A549 (cell line): ENCODE results near the gene MAD1L1. TPM values are rescaled to one million over a fixed set of nuclear protein-coding genes. Genes with fewer than 3 reads are reported as not detected.

Experiments used
- ATAC-seq, 2 experiments: fragments of 200-7000 bp in 1 of 2; fragments of >200 bp in 1 of 2; cut with Nextera tagmentation in 1 of 2; cut with Tn5 transposase in 1 of 2; 3 replicates each; pipeline versions ENCODE4 v1.8.0 to v1.9.1; 2018 to 2020; ENCODE audit warnings: mild to moderate bottlenecking in 1 of 2, moderate library complexity in 1 of 2
- CTCF ChIA-PET: fragments of 300-600 bp; sonication (Branson Sonifier 250); formaldehyde crosslinking; extraction: SDS; loops from one replicate; lab custom pipeline; 2021; ENCODE audit warnings: antibody characterized with exemption, inconsistent platforms; lab: Yijun Ruan, JAX
- POLR2A ChIA-PET: fragments of 350-600 bp; formaldehyde crosslinking; extraction: SDS; loops from one replicate; lab custom pipeline; 2021; ENCODE audit warnings: antibody characterized with exemption, inconsistent platforms; lab: Yijun Ruan, JAX
- DNase-seq, 2 experiments: peaks; one replicate each; pipeline versions ENCODE4 v3.0.0 to v3.0.0-alpha.2; 2011 to 2016; ENCODE audit warnings: low read depth in 1 of 2, low spot score in 1 of 2
- FAIRE-seq: peaks from 2 replicates; lab custom pipeline; 2011; peaks lifted over from hg19 to GRCh38; lab: Jason Lieb, UNC
- H3K27ac ChIP-seq, 2 experiments: fragments of >200 bp; sonication (Bioruptor Twin); formaldehyde crosslinking; 3 replicates each; pipeline ENCODE4 v1.5.1; 2016 to 2017
- H3K4me1 ChIP-seq: fragments of >200 bp; sonication (Bioruptor Twin); formaldehyde crosslinking; 3 replicates; pipeline ENCODE4 v1.6.1; 2016
- H3K4me2 ChIP-seq: fragments of >200 bp; sonication (Bioruptor Twin); formaldehyde crosslinking; 3 replicates; pipeline ENCODE4 v1.6.1; 2016
- H3K4me3 ChIP-seq: fragments of >200 bp; sonication (Bioruptor Twin); formaldehyde crosslinking; 3 replicates; pipeline ENCODE4 v1.5.1; 2016
- H3K9me3 ChIP-seq: fragments of >200 bp; sonication (Bioruptor Twin); formaldehyde crosslinking; 3 replicates; pipeline ENCODE4 v1.6.1; 2016
- BHLHE40 ChIP-seq: IDR thresholded peaks from 2 replicates; pipeline ENCODE4 v1.6.1; 2012; ENCODE audit warnings: low read depth, low read length, inconsistent platforms
- CTCF ChIP-seq: fragments of >200 bp; sonication (Bioruptor Twin); formaldehyde crosslinking; IDR thresholded peaks from 3 replicates; pipeline ENCODE4 v1.5.1; 2016
- EP300 ChIP-seq, 2 experiments: fragments of >200 bp; sonication (Bioruptor Twin); formaldehyde crosslinking; IDR thresholded peaks; 2 replicates in 1 of 2; 3 replicates in 1 of 2; pipeline ENCODE4 v1.6.1; 2016 to 2017
- FOSB ChIP-seq: fragments of 250-450 bp; sonication (Bioruptor Pico); IDR thresholded peaks from 2 replicates; pipeline ENCODE4 v1.5.0; 2020; ENCODE audit warnings: mild to moderate bottlenecking, moderate library complexity
- GATA3 ChIP-seq: IDR thresholded peaks from 2 replicates; pipeline ENCODE4 v1.6.1; 2012; ENCODE audit warnings: borderline replicate concordance
- HDAC2 ChIP-seq: fragments of 200-600 bp; sonication (generic); IDR thresholded peaks from 2 replicates; pipeline ENCODE4 v1.6.1; 2016
- HES2 ChIP-seq: fragments of >200 bp; sonication (Bioruptor Twin); formaldehyde crosslinking; IDR thresholded peaks from 2 replicates; pipeline ENCODE4 v1.6.1; 2016
- HEYL ChIP-seq: fragments of 250-450 bp; sonication (Bioruptor Pico); IDR thresholded peaks from 2 replicates; pipeline ENCODE4 v1.8.0; 2021; ENCODE audit warnings: mild to moderate bottlenecking, moderate library complexity
- HOXB13 ChIP-seq: fragments of 250-450 bp; sonication (Bioruptor Pico); IDR thresholded peaks from 2 replicates; pipeline ENCODE4 v1.5.0; 2020; ENCODE audit warnings: low read depth, mild to moderate bottlenecking, moderate library complexity
- MAFK ChIP-seq: fragments of 450-650 bp; IDR thresholded peaks from 2 replicates; pipeline ENCODE4 v1.6.1; 2014; ENCODE audit not compliant: partially characterized antibody
- MAX ChIP-seq: IDR thresholded peaks from 2 replicates; pipeline ENCODE4 v1.6.1; 2012
- MAZ ChIP-seq: fragments of 150-350 bp; IDR thresholded peaks from 2 replicates; pipeline ENCODE4 v1.6.1; 2014; ENCODE audit warnings: antibody characterized with exemption, low read depth, low read length, borderline replicate concordance
- MYC ChIP-seq: IDR thresholded peaks from 2 replicates; pipeline ENCODE4 v1.6.1; 2012; ENCODE audit warnings: mild to moderate bottlenecking, inconsistent platforms, low read length, improper control_type of control experiment, borderline replicate concordance
- NPAS2 ChIP-seq: fragments of 250-450 bp; sonication (Bioruptor Pico); IDR thresholded peaks from 2 replicates; pipeline ENCODE4 v1.8.0; 2022; ENCODE audit warnings: mild to moderate bottlenecking, moderate library complexity, borderline replicate concordance
- RAD21 ChIP-seq, 2 experiments: fragments of >200 bp in 1 of 2; sonication (Bioruptor Twin) in 1 of 2; formaldehyde crosslinking in 1 of 2; IDR thresholded peaks in 1 of 2; conservative IDR thresholded peaks in 1 of 2; 2 replicates in 1 of 2; 3 replicates in 1 of 2; pipeline ENCODE4 v1.6.1; 2012 to 2018; ENCODE audit warnings: inconsistent platforms in 1 of 2
- RARB ChIP-seq: fragments of 250-450 bp; sonication (Bioruptor Pico); IDR thresholded peaks from 2 replicates; pipeline ENCODE4 v1.8.0; 2021; ENCODE audit warnings: mild to moderate bottlenecking, moderate library complexity
- SMC3 ChIP-seq: fragments of >200 bp; sonication (Bioruptor Twin); formaldehyde crosslinking; IDR thresholded peaks from 3 replicates; pipeline ENCODE4 v1.6.1; 2018; ENCODE audit warnings: inconsistent platforms
- SREBF2 ChIP-seq: fragments of 450-650 bp; IDR thresholded peaks from 2 replicates; pipeline ENCODE4 v1.6.1; 2014; ENCODE audit warnings: mild to moderate bottlenecking, moderate library complexity
- TFCP2L1 ChIP-seq: fragments of 250-450 bp; sonication (Bioruptor Pico); IDR thresholded peaks from 2 replicates; pipeline ENCODE4 v1.5.0; 2021; ENCODE audit warnings: mild to moderate bottlenecking
- ZFP36 ChIP-seq: fragments of 450-650 bp; IDR thresholded peaks from 2 replicates; pipeline ENCODE4 v1.6.1; 2014; ENCODE audit warnings: borderline replicate concordance; ENCODE audit not compliant: partially characterized antibody
- ZNF302 ChIP-seq: fragments of 250-450 bp; sonication (Bioruptor Pico); IDR thresholded peaks from 2 replicates; pipeline ENCODE4 v1.9.0; 2021; ENCODE audit warnings: inconsistent platforms, mild to moderate bottlenecking, moderate library complexity
- WGBS: methylation state at CpG from one replicate; pipeline ENCODE4 v1.1.6; 2017; ENCODE audit errors: missing lambda C conversion rate; 5-methylcytosine and 5-hydroxymethylcytosine counted together
- polyA plus RNA-seq, 4 experiments: library from polyadenylated mRNA; depleted of rRNA in 3 of 4; stranded (reverse); fragments of >200 nt; fragmentation: RNase III in 1 of 4; extraction: RNeasy Plus Mini Kit Qiagen cat#74134 plus additional on column Dnase treatment in 1 of 4; gene quantifications; 2 replicates in 3 of 4; 3 replicates in 1 of 4; pipeline ENCODE4 v1.2.3, GENCODE V29; 2011 to 2017

MAD1L1 gene
- polyA plus RNA-seq, 2 of the 4 experiments (the other 2 are of a cell fraction), result 13.6 to 16.6 TPM

GRCh38 chr7:1812509-1813393 lies 420.0 kb downstream of the MAD1L1 start:
- Histone ChIP-seq H3K4me2 (no peak overlapping the region), H3K27ac (no peak overlapping the region), H3K4me1 (no peaks in the 10 kb centered on the region), H3K4me3 (no peak overlapping the region), H3K9me3 (no peaks in the 10 kb centered on the region)
- FAIRE-seq (no peak), ATAC-seq (peak; percentile 78 to 85; a peak in 5 of 6 replicates), DNase-seq (peak; percentile 27 to 67)
- CTCF ChIA-PET, result interaction anchor here (0.6 to 2.0 kb wide), 7 partner anchors 9 to 535 kb away, joined by 3 to 8 read pairs (median 3); no protein-coding TSS in a partner anchor
- POLR2A ChIA-PET, result no interaction called here
- TF ChIP-seq SMC3 (peak; percentile 54), RAD21 (conservative IDR thresholded peaks at IDR 0.05 in 1 of 2, IDR thresholded peaks at IDR 0.05 in 1 of 2) (peak; percentile 14 to 49; a peak in 3 of 5 replicates), BHLHE40 (no peak), CTCF (peak; percentile 54), TFCP2L1 (no peak), EP300 (IDR thresholded peaks at IDR 0.05) (no peak)
- WGBS, result 59% methylated on average over 26 of the region's 33 CpGs

GRCh38 chr7:1811850-1812508 lies 420.8 kb downstream of the MAD1L1 start:
- Histone ChIP-seq H3K4me1 (no peaks in the 10 kb centered on the region), H3K4me3 (no peak overlapping the region), H3K4me2 (no peak overlapping the region), H3K9me3 (no peaks in the 10 kb centered on the region)
- no peak; a peak in 1 of 6 replicates for ATAC-seq
- CTCF ChIA-PET, result interaction anchor here (1.4 to 2.0 kb wide), 3 partner anchors 10 to 397 kb away, joined by 3 to 8 read pairs (median 5); no protein-coding TSS in a partner anchor
- no peak for TF ChIP-seq HES2
- TF ChIP-seq, all 56 proteins: peak for 0
- DNase-seq (no peak), FAIRE-seq (no peak)
- H3K27ac ChIP-seq, result no peak overlapping the region
- POLR2A ChIA-PET, result no interaction called here
- 51% methylated on average over 8 of the region's 9 CpGs for WGBS

- DNase-seq (no peak), FAIRE-seq (no peak), ATAC-seq (no peak)
- ChIA-PET CTCF (interaction anchor here (1.4 to 2.0 kb wide), 3 partner anchors 9 to 398 kb away, joined by 3 to 8 read pairs (median 5); no protein-coding TSS in a partner anchor), POLR2A (no interaction called here)
- TF ChIP-seq GATA3, result no peak
- Histone ChIP-seq H3K4me1 (no peaks in the 10 kb centered on the region), H3K4me3 (no peak overlapping the region), H3K4me2 (no peak overlapping the region), H3K9me3 (no peaks in the 10 kb centered on the region), H3K27ac (no peak overlapping the region)
- 78% methylated on average over 25 of the region's 25 CpGs for WGBS
These were observed 421.5 kb downstream of the MAD1L1 start for GRCh38 chr7:1810961-1811849.

GRCh38 chr7:1810521-1810920 lies 422.2 kb downstream of the MAD1L1 start:
- Histone ChIP-seq H3K9me3 (no peaks in the 10 kb centered on the region), H3K27ac (no peak overlapping the region), H3K4me1 (no peaks in the 10 kb centered on the region), H3K4me2 (no peak overlapping the region), H3K4me3 (no peak overlapping the region)
- TF ChIP-seq CTCF (no peak), HDAC2 (no peak), MAZ (no peak), ZNF302 (CRISPR knock-in tag) (no peak), NPAS2 (CRISPR knock-in tag) (no peak), ZFP36 (no peak), MAFK (no peak), HOXB13 (CRISPR knock-in tag) (no peak), SREBF2 (no peak), MYC (no peak), HEYL (no peak), FOSB (CRISPR knock-in tag) (no peak), RARB (CRISPR knock-in tag) (no peak), MAX (no peak)
- WGBS, result 80% methylated on average over 16 of the region's 16 CpGs
- FAIRE-seq, result no peak
- CTCF ChIA-PET, result no interaction called here
- POLR2A ChIA-PET, result no interaction called here
- ATAC-seq, result no peak
- no peak for DNase-seq
